GM20000 (cell line): ENCODE results near the gene ZSWIM4.

Source experiments
- DNase-seq: peaks from one replicate; pipeline ENCODE4 v3.0.0; 2012; ENCODE audit warnings: low spot score
- TF ChIP-seq, protein P1 (sequence below): IDR thresholded peaks from 2 replicates; pipeline ENCODE4 v1.5.1; 2012; ENCODE audit warnings: mild to moderate bottlenecking, control low read depth; ENCODE audit errors: extremely low read depth, missing control alignments

The ZSWIM4 gene

GRCh38 chr19:13844130-13844631, 48.9 kb downstream of the ZSWIM4 start:
- DNase-seq = no peak
- TF ChIP-seq, protein P1, sequence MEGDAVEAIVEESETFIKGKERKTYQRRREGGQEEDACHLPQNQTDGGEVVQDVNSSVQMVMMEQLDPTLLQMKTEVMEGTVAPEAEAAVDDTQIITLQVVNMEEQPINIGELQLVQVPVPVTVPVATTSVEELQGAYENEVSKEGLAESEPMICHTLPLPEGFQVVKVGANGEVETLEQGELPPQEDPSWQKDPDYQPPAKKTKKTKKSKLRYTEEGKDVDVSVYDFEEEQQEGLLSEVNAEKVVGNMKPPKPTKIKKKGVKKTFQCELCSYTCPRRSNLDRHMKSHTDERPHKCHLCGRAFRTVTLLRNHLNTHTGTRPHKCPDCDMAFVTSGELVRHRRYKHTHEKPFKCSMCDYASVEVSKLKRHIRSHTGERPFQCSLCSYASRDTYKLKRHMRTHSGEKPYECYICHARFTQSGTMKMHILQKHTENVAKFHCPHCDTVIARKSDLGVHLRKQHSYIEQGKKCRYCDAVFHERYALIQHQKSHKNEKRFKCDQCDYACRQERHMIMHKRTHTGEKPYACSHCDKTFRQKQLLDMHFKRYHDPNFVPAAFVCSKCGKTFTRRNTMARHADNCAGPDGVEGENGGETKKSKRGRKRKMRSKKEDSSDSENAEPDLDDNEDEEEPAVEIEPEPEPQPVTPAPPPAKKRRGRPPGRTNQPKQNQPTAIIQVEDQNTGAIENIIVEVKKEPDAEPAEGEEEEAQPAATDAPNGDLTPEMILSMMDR = no peak

DNA sequence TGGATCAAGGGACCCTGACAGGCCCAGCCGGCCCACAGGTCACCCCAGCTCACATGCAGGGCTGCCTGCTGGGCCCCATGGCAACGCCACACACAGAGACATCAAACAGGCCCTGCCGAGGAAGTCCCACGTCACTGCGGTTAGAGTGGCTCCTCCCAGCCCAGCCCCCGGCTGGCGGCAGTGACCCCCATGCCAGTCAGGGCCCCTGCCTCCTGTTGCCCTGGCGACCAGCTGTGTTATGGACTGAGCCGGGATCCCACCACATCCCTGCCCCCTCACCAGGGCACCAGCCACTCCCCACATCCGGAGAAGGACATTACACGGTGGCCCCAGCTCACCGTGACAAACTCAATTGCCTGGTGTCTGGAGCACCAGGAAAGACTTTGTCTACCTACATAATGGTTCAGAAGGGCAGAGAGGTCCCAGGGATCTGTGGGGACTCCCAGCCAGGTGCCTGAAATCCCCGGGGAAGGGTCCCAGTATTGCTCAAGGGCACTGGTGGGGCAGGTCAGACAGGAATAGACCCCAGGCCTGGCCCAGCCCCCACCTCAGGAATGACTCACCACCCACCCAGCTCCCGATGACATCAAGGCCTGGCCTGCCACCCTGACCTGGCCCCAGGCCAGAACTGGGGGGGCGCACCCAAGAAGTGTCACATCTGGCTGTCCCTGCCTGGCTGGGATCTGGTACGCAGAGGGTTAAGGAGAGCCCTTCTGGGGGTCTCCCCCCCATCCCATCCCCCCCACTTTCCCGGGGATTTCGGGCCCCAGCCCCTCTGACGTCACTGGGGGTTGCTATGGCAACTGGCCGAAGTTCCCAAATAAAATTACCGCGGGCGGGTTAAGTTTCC, 51.5 kb downstream of the ZSWIM4 start:
- TF ChIP-seq, protein P1 = no peak
- peak; percentile 95 for DNase-seq

DNA sequence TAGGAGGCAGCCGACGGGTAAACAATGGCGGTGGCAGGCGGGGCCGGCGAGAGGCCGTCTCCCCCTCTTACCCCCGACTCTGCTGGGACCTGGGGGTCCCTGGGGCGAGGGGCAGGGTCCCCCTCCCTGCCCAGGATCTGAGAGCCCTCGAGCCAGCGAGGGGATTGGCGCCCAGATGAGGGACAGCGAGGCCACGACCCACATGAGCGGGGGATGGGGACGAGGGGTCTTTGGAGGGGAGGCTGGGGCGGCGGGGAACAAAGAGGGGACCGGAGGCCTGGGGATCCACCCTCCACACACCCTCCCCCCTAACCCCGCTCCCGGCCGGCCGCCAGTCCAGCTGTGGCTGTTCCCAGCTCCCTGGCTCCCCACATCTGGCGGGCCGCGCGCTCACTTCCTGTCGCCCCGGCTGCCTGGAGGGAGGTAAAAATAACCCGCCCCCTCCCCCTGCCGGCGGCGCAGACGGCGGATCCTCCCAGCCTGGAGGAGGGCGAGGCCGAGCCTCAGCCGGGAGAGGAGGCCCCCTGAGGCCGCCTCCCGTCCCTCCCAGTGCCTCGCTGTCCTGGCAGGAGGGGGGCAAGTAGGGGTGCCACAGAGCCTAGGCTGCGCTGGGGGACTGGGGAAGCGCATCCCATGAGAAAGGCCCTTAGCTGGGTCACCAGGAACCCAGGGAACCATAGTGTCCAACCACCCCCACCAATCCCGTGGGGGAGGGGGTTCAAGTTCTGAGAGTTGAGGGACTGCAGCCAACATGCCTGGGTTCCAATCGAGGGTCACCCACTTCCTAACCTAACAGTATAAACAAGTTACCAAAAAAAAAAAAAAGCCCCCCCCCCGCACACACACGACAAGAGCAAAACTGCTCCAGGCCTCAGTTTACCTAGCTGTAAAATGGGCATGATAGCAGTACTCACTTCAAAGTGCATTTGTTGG, 52.4 kb downstream of the ZSWIM4 start:
- DNase-seq = peak; percentile 85

GRCh38 chr19:13848340-13848677, 53.1 kb downstream of the ZSWIM4 start:
- DNase-seq = no peak
- TF ChIP-seq, protein P1 = no peak

More for the DNA sequence above, 52.4 kb downstream of the ZSWIM4 start:
- TF ChIP-seq, protein P1 = no peak

DNA sequence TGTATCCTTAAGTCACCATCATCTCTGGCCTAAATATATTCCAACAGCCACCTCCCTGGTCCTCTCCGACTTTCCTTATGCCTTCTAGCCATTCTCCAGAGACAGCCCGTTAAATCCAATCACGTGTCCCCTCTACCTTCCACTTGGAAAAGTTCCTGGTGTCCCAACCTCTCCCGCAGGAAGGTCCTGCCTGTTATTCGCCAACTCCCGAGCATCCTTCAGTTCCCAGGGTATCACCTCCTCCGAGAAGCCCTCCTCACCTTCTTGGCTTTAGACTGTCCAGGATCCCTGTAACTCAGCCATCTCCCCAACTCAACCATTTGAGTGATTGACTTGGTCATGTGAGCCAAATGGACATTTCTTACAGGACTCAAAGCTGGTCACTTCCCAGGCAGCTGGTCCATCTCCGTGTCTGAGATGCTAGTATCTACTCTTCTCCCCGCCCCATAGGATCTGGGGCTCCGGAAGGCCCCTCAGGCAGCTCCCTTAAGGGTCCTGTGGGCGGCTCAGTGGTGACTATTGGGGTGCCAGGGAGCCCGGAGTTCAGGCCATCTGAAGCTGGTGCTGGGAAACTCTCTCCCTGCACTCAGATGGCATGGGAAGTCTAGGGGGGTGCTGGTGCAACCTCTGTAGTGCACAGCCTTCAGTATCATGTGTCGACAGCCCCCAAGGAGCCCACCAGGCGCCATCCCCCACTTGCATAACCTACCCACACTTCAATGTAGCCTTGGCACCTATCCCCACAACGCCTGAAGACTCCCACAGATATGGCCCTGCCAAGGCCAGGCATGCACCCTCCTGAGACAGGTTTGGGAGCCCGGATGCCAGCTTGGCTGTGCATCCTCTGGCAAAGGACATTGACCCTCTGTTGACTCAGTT, 53.8 kb downstream of the ZSWIM4 start:
- TF ChIP-seq, protein P1 = no peak
- no peak for DNase-seq

- TF ChIP-seq, protein P1 = no peak
- peak; percentile 73 for DNase-seq
These were observed 55.0 kb downstream of the ZSWIM4 start for GRCh38 chr19:13849991-13850909.
